CD4-positive, alpha-beta T cell (primary cell): ENCODE measurements around the gene EXOSC5. TPM values are rescaled to one million over a fixed set of nuclear protein-coding genes. Genes with fewer than 3 reads are reported as not detected.

Experiments used
- ATAC-seq: fragments of 200-7000 bp; cut with Tn5 transposase; one replicate; pipeline ENCODE4 v1.10.0; 2022; ENCODE audit warnings: mild to moderate bottlenecking; ENCODE audit not compliant: poor library complexity
- CTCF ChIA-PET: fragments of 350-600 bp; sonication (Branson Sonifier 250); formaldehyde crosslinking; loops from one replicate; lab custom pipeline; 2021; ENCODE audit warnings: antibody characterized with exemption, inconsistent platforms; lab: Charles Lee
- POLR2A ChIA-PET: fragments of 350-600 bp; sonication (Branson Sonifier 250); formaldehyde crosslinking; loops from one replicate; lab custom pipeline; 2021; ENCODE audit warnings: antibody characterized with exemption, inconsistent platforms; lab: Charles Lee
- DNase-seq, 14 experiments: peaks; one replicate each; pipeline ENCODE4 v3.0.0-alpha.2; 2013 to 2020; ENCODE audit warnings: mixed read lengths in 2 of 14
- H3K27ac ChIP-seq, 2 donors: one replicate each; pipeline versions ENCODE4 v1.5.1 to v1.7.0; 2013; ENCODE audit warnings: low read length in 2 of 2, low read depth in 1 of 2, mild to moderate bottlenecking in 1 of 2
- H3K27me3 ChIP-seq, 2 experiments: 1 replicate in 1 of 2; 2 replicates in 1 of 2; pipeline versions ENCODE4 v1.6.1 to v1.7.0; 2013; ENCODE audit warnings: low read length in 2 of 2, control low read depth in 1 of 2, mild to moderate bottlenecking in 1 of 2, moderate library complexity in 1 of 2; ENCODE audit not compliant: insufficient read depth in 2 of 2, control insufficient read depth in 1 of 2
- H3K36me3 ChIP-seq: one replicate; pipeline ENCODE4 v1.6.1; 2013; ENCODE audit warnings: low read length, control low read depth; ENCODE audit not compliant: insufficient read depth
- H3K4me1 ChIP-seq: one replicate; pipeline ENCODE4 v1.6.1; 2013; ENCODE audit warnings: low read length, control low read depth; ENCODE audit not compliant: insufficient read depth
- H3K4me3 ChIP-seq: one replicate; pipeline ENCODE4 v1.5.1; 2013; ENCODE audit warnings: mild to moderate bottlenecking, low read length, moderate library complexity
- H3K9me3 ChIP-seq, 2 experiments: 1 replicate in 1 of 2; 2 replicates in 1 of 2; pipeline versions ENCODE4 v1.6.1 to v1.7.0; 2013; ENCODE audit warnings: low read length in 2 of 2, mild to moderate bottlenecking in 2 of 2, control low read depth in 1 of 2, moderate library complexity in 1 of 2; ENCODE audit not compliant: control insufficient read depth in 1 of 2, insufficient read depth in 1 of 2
- H3K27ac Mint-ChIP-seq: one replicate; pipeline ENCODE4 v1.8.0; 2020; ENCODE audit warnings: mixed read lengths
- H3K27me3 Mint-ChIP-seq: one replicate; pipeline ENCODE4 v1.8.0; 2021; ENCODE audit warnings: mixed read lengths
- H3K36me3 Mint-ChIP-seq: one replicate; pipeline ENCODE4 v1.8.0; 2021; ENCODE audit warnings: low read depth, mixed read lengths
- H3K4me1 Mint-ChIP-seq: one replicate; pipeline ENCODE4 v1.8.0; 2021; ENCODE audit warnings: low read depth, mixed read lengths
- H3K4me3 Mint-ChIP-seq: one replicate; pipeline ENCODE4 v1.8.0; 2020; ENCODE audit warnings: mild to moderate bottlenecking, mixed read lengths
- H3K9me3 Mint-ChIP-seq: one replicate; pipeline ENCODE4 v1.8.0; 2020; ENCODE audit warnings: mixed read lengths
- intact Hi-C, 2 experiments: fragments of 100-400 bp; cut with DNase I in 1 of 2; cut with micrococcal nuclease in 1 of 2; formaldehyde crosslinking; loops; one replicate each; pipeline versions ENCODE4 v1.15.1 to v1.9.0; 2023 to 2025; cut with DNase I, micrococcal nuclease
- total RNA-seq, 174 experiments: library from RNA in 2 of 174; stranded (reverse) in 2 of 174; gene quantifications; one replicate each; pipeline ENCODE4 v1.2.3 and lab custom pipeline; 2021 to 2026
- TF ChIP-seq, protein P1 (sequence below): fragments of 200-600 bp; IDR thresholded peaks from one replicate; pipeline ENCODE4 v1.8.0; 2022; ENCODE audit warnings: antibody characterized with exemption, mild to moderate bottlenecking

EXOSC5 gene
- total RNA-seq, 2 experiments from 2014 or later, result 6.5 to 7.5 TPM

DNA sequence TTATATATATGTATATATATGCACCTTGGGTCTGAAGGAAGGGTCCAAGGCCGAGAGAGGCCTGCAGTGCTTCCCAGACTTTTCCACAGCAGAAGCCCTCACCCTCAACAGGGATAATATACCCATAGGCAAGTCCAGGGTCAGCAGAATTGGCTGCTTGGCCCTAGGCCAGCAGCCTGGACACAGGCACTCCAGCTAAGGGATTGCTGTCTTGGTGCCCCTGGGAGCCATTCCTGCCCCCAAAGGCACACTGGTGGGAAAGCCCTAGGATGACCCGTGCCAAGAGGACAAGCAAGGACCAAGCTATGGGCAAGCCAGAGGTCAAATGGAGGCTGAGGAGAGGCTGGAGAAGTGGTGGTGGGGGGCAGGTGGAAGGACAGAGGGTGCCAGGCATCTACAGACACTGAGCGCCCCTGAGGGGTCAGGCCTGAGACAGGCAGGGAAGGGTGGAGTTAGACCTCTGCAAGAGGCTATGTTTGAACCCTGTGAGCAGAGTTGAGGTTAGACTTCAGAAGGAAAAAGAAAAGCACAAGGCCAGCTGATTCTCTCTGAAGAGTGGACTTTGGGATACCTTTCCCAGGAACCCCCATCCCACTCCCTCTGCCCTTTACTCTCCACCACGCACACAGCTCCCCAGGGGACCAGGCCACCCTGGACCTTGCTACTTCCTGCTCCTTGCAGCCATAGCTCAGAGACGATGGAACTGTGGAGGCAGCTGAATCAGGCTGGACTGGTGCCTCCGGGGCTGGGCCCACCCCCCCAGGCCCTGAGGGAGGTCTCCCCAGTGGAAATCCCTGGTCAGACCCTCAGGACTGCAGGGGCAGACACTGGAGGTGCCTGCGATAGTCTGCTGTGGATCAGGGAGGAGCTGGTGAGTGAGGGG, 45.6 kb upstream of the EXOSC5 start, which contains the start of gene ERICH4:
TSS of gene ERICH4 (plus strand) at position 684 of the 883 bp plus-strand sequence. CDS start at position 698, 14 bp downstream.
- no peak within 1 kb of the TSS for H3K27ac ChIP-seq
- Mint-ChIP-seq H3K9me3 (no peaks in the 10 kb centered on the region), H3K36me3 (peaks cover 3% of the 10 kb centered on the region), H3K27me3 (peaks cover 26% of the 10 kb centered on the region), H3K4me3 (no peak within 1 kb of the TSS), H3K4me1 (no peaks in the 10 kb centered on the region), H3K27ac (no peak within 1 kb of the TSS)
- ATAC-seq, result no peak
- ChIA-PET CTCF (no interaction called here), POLR2A (interaction anchor here (0.7 kb wide), 1 partner anchor 53 kb away, joined by 3 read pairs; no protein-coding TSS in a partner anchor)
- H3K9me3 ChIP-seq, result no peaks in the 10 kb centered on the region
- peaks cover 3% of the 10 kb centered on the region for H3K36me3 ChIP-seq
- no peak within 1 kb of the TSS for H3K4me3 ChIP-seq
- intact Hi-C loops, result loop anchor here in 1 of 2 experiments (5.0 kb wide), 2 partner anchors 90 to 240 kb away; partner anchors contain the start of gene TGFB1
- peaks cover 23% of the 10 kb centered on the region for H3K4me1 ChIP-seq
- TF ChIP-seq, protein P1, sequence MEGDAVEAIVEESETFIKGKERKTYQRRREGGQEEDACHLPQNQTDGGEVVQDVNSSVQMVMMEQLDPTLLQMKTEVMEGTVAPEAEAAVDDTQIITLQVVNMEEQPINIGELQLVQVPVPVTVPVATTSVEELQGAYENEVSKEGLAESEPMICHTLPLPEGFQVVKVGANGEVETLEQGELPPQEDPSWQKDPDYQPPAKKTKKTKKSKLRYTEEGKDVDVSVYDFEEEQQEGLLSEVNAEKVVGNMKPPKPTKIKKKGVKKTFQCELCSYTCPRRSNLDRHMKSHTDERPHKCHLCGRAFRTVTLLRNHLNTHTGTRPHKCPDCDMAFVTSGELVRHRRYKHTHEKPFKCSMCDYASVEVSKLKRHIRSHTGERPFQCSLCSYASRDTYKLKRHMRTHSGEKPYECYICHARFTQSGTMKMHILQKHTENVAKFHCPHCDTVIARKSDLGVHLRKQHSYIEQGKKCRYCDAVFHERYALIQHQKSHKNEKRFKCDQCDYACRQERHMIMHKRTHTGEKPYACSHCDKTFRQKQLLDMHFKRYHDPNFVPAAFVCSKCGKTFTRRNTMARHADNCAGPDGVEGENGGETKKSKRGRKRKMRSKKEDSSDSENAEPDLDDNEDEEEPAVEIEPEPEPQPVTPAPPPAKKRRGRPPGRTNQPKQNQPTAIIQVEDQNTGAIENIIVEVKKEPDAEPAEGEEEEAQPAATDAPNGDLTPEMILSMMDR, result no peak
- DNase-seq, result no peak
- peaks cover under 1% of the 10 kb centered on the region in 2 experiments for H3K27me3 ChIP-seq

DNA sequence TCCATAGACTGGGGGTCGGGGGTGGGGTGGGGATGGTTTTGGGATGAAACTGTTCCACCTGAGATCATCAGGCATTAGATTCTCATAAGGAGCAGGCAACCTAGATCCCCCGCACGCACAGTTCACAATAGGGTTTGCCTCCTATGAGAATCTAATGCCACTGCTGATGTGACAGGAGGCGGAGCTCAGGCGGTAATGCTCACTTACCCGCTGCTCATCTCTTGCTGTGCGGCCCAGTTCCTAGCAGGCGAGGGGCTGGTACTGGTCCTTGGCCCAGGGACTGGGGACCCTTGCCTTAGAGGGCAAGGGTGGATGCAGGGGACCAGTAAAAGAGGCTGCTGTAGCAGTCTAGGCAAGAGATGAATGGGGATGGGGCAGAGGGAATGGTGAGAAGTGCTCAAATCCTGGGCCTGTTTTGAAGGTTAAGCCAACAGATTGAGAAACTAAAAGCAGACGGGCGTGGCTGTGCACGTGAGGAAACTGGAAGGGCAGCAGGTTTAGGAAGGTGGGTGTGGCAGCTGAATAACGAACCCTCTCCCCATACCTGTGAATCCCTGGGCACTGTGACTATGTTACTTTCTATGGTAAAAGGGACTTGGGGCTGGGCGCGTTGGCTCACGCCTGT, 44.3 kb upstream of the EXOSC5 start:
- peaks cover 7% of the 10 kb centered on the region for H3K36me3 ChIP-seq
- CTCF ChIA-PET, result no interaction called here
- H3K36me3 Mint-ChIP-seq, result peaks cover 11% of the 10 kb centered on the region
- peaks cover 15% of the 10 kb centered on the region for H3K27me3 Mint-ChIP-seq
- no peak overlapping the region for H3K4me3 ChIP-seq
- no peaks in the 10 kb centered on the region for H3K9me3 ChIP-seq
- no peak for ATAC-seq
- no peak overlapping the region for H3K27ac ChIP-seq
- no peaks in the 10 kb centered on the region for H3K9me3 Mint-ChIP-seq
- intact Hi-C loops, result loop anchor here in 1 of 2 experiments (5.0 kb wide), 2 partner anchors 89 to 239 kb away; partner anchors contain the start of gene TGFB1
- POLR2A ChIA-PET, result interaction anchor here (0.7 to 1.6 kb wide), 2 partner anchors 8 to 54 kb away, joined by 3 to 4 read pairs; no protein-coding TSS in a partner anchor
- no peak overlapping the region for H3K27ac Mint-ChIP-seq
- no peaks in the 10 kb centered on the region for H3K4me1 Mint-ChIP-seq
- H3K4me3 Mint-ChIP-seq, result no peak overlapping the region
- TF ChIP-seq, protein P1, result no peak
- H3K27me3 ChIP-seq, result no peaks in the 10 kb centered on the region
- DNase-seq, result no peak
- H3K4me1 ChIP-seq, result peaks cover 16% of the 10 kb centered on the region
